GM12873 (cell line): Measurements from ENCODE around the gene PRKG1.

Experiments
- TF ChIP-seq, protein P1 (sequence below): IDR thresholded peaks from 2 replicates; pipeline ENCODE4 v1.5.1; 2012; ENCODE audit warnings: low read depth, mild to moderate bottlenecking, moderate library complexity, low read length, control low read depth; ENCODE audit not compliant: insufficient read depth; ENCODE audit errors: missing control alignments

Gene PRKG1

GRCh38 chr10:51113007-51113406 lies 38.7 kb downstream of the PRKG1 start:
- TF ChIP-seq, protein P1, sequence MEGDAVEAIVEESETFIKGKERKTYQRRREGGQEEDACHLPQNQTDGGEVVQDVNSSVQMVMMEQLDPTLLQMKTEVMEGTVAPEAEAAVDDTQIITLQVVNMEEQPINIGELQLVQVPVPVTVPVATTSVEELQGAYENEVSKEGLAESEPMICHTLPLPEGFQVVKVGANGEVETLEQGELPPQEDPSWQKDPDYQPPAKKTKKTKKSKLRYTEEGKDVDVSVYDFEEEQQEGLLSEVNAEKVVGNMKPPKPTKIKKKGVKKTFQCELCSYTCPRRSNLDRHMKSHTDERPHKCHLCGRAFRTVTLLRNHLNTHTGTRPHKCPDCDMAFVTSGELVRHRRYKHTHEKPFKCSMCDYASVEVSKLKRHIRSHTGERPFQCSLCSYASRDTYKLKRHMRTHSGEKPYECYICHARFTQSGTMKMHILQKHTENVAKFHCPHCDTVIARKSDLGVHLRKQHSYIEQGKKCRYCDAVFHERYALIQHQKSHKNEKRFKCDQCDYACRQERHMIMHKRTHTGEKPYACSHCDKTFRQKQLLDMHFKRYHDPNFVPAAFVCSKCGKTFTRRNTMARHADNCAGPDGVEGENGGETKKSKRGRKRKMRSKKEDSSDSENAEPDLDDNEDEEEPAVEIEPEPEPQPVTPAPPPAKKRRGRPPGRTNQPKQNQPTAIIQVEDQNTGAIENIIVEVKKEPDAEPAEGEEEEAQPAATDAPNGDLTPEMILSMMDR: no peak

DNA sequence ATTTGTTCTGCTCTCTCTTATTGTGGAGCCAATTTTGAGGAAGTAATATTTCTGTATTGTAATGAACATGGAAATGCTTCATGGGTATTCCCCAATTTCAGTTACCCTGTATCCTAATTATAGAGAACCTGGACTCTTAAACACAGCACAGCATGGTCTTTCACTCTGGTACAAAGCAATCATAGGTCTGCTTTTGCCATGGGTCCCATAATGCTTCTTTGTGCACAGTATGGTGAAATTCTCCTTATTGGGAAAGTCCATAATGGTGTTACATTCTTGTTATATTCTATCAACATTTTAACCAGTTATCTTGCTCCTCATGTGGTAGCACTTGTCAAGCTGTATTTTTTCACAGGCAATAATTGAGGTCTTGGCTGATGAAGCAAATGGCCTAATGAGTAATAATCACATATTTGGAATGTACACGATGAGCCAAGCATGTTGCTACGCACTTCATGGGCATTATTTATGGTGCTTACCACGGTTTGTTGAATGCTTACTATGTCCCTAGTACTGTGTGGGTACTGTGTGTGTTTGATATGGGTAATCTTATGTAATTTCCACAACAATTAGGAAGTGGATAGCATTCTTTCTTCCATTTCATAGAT lies 42.9 kb downstream of the PRKG1 start:
- TF ChIP-seq, protein P1: no peak

- TF ChIP-seq, protein P1: no peak
Measured at GRCh38 chr10:51117794-51118193, 43.5 kb downstream of the PRKG1 start.

GRCh38 chr10:51119441-51119840 lies 45.2 kb downstream of the PRKG1 start:
- TF ChIP-seq, protein P1: no peak

GRCh38 chr10:51121861-51122260 lies 47.6 kb downstream of the PRKG1 start:
- TF ChIP-seq, protein P1: no peak

GRCh38 chr10:51124852-51125251 lies 50.6 kb downstream of the PRKG1 start:
- TF ChIP-seq, protein P1: no peak

DNA sequence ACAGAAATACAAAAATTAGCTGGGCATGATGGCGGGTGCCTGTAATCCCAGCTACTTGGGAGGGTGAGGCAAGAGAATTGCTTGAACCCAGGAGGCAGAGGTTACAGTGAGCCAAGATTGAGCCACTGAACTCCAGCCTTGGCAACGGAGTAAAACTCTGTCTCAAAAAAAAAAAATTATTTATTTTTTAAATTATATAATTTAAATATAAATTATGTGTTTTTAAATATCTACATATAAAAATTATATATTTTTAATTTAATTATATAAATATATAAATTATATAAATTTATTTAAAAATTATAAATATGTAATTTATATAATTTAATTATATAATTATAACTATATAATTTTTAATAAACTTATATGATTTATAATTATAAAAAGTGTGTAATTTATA lies 51.2 kb downstream of the PRKG1 start:
- TF ChIP-seq, protein P1: no peak
